ENCODE measurements around the gene GRHL1.
"Not testable (repeated sequence)": the region's sequence is repeated elsewhere in the genome, so short reads cannot be mapped to it uniquely, and the experiment has no call there.

The GRHL1 gene

DNA sequence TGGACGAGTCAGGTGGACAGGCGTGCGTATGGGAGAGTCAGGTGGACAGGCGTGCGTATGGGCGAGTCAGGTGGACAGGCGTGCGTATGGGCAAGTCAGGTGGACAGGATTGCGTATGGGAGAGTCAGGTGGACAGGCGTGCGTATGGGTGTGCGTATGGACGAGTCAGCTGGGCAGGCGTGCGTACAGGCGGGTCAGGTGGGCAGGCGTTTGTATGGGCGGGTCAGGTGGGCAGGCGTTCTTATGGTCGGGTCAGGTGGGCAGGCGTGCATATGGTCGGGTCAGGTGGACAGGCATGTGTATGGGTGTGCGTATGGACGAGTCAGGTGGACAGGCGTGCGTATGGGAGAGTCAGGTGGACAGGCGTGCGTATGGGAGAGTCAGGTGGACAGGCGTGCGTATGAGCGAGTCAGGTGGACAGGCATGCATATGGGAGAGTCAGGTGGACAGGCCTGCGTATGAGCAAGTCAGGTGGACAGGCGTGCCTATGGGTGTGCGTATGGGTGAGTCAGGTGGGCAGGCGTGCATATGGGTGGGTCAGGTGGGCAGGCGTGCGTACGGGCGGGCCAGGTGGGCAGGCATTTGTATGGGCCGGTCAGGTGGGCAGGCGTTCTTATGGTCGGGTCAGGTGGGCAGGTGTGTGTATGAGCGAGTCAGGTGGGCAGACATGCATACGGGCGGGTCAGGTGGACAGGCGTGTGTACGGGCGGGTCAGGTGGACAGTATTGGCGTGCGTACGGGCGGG lies 59.5 kb downstream of the GRHL1 start:
- DNase-seq: not testable (repeated sequence)

DNA sequence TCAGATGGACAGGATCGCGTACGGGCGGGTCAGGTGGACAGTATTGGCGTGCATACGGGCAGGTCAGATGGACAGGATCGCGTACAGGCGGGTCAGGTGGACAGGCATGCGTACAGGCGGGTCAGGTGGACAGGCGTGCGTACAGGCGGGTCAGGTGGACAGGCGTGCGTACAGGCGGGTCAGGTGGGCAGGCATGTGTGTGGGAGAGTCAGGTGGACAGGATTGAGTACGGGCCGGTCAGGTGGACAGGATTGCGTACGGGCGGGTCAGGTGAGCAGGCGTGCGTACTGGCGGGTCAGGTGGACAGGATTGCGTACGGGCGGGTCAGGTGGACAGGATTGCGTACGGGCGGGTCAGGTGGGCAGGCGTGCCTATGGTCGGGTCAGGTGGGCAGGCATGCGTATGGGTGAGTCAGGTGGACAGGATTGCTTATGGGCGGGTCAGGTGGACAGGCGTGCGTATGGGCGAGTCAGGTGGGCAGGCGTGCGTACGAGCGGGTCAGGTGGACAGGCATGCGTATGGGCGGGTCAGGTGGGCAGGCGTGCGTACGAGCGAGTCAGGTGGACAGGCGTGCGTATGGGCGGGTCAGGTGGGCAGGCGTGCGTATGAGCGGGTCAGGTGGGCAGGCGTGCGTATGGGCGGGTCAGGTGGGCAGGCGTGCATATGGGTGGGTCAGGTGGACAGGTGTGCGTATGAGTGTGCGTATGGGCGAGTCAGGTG lies 60.3 kb downstream of the GRHL1 start:
- DNase-seq: not testable (repeated sequence)

DNA sequence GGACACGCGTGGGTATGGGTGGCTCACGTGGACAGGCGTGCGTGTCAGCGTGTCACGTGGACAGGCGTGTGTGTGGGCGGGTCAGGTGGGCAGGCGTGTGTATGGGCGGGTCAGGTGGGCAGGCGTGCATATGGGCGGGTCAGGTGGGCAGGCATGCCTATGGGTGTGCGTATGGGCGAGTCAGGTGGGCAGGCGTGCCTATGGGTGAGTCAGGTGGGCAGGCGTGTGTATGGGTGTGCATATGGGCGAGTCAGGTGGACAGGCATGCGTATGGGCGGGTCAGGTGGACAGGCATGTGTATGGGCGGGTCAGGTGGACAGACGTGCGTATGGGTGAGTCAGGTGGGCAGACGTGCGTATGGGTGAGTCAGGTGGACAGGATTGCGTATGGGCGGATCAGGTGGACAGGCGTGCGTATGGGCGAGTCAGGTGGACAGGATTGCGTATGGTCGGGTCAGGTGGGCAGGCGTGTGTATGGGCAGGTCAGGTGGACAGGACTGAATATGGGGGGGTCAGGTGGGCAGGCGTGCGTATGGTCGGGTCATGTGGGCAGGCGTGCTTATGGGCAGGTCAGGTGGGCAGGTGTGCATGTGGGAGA lies 61.0 kb downstream of the GRHL1 start:
- not testable (repeated sequence) for DNase-seq

DNA sequence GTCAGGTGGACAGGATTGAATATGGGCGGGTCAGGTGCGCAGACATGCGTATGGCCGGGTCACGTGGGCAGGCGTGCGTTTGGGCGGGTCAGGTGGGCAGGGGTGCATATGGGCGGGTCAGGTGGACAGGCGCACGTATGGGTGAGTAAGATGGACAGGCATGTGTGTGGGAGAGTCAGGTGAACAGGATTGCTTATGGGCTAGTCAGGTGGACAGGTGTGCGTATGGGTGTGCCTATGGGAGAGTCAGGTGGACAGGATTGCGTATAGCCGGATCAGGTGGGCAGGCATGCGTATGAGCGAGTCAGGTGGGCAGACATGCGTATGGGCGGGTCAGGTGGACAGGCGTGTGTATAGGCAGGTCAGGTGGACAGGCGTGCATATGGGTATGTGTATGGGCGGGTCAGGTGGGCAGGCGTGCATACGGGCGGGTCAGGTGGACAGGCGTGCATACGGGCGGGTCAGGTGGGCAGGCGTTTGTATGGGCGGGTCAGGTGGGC lies 61.5 kb downstream of the GRHL1 start:
- DNase-seq: no peak

DNA sequence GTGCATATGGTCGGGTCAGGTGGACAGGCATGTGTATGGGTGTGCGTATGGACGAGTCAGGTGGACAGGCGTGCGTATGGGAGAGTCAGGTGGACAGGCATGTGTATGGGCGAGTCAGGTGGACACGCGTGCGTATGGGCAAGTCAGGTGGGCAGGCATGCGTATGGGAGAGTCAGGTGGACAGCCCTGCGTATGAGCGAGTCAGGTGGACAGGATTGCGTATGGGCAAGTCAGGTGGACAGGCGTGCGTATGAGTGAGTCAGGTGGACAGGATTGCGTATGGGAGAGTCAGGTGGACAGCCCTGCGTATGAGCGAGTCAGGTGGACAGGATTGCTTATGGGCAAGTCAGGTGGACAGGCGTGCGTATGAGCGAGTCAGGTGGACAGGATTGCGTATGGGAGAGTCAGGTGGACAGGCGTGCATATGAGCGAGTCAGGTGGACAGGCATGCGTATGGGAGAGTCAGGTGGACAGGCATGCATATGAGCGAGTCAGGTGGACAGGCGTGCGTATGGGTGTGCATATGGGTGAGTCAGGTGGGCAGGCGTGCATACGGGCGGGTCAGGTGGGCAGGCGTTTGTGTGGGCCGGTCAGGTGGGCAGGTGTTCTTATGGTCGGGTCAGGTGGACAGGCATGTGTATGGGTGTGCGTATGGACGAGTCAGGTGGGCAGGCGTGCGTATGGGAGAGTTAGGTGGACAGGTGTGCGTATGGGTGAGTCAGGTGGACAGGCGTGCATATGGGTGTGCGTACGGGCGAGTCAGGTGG lies 62.3 kb downstream of the GRHL1 start:
- not testable (repeated sequence) for DNase-seq

DNA sequence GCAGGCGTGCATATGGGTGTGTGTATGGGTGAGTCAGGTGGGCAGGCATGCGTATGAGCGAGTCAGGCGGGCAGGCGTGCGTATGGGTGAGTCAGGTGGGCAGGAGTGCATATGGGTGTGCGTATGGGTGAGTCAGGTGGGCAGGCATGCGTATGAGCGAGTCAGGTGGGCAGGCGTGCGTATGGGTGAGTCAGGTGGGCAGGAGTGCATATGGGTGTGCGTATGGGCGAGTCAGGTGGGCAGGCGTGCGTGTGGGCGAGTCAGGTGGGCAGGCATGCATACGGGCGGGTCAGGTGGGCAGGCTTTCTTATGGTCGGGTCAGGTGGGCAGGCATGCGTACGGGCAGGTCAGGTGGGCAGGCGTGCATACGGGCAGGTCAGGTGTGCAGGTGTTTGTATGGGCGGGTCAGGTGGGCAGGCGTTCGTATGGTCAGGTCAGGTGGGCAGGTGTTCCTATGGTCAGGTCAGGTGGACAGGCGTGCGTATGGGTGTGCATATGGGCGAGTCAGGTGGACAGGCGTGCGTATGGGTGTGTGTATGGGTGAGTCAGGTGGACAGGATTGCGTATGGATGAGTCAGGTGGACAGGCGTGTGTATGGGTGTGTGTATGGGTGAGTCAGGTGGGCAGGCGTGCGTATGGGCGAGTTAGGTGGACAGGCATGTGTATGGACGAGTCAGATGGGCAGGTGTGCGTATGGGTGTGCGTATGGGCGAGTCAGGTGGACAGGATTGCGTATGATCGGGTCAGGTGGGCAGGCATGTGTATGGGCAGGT lies 63.1 kb downstream of the GRHL1 start:
- no peak for DNase-seq

DNA sequence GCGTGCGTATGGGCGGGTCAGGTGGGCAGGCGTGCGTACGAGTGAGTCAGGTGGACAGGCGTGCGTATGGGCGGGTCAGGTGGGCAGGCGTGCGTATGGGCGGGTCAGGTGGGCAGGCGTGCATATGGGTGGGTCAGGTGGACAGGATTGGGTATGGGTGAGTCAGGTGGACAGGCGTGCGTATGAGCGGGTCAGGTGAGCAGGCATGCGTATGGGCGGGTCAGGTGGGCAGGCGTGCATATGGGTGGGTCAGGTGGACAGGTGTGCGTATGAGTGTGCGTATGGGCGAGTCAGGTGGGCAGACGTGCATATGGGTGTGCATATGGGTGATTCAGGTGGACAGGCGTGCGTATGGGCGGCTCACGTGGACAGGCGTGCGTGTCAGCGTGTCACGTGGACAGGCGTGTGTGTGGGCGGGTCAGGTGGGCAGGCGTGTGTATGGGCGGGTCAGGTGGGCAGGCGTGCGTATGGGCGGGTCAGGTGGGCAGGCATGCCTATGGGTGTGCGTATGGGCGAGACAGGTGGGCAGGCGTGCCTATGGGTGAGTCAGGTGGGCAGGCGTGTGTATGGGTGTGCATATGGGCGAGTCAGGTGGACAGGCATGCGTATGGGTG lies 64.0 kb downstream of the GRHL1 start:
- not testable (repeated sequence) for DNase-seq

DNA sequence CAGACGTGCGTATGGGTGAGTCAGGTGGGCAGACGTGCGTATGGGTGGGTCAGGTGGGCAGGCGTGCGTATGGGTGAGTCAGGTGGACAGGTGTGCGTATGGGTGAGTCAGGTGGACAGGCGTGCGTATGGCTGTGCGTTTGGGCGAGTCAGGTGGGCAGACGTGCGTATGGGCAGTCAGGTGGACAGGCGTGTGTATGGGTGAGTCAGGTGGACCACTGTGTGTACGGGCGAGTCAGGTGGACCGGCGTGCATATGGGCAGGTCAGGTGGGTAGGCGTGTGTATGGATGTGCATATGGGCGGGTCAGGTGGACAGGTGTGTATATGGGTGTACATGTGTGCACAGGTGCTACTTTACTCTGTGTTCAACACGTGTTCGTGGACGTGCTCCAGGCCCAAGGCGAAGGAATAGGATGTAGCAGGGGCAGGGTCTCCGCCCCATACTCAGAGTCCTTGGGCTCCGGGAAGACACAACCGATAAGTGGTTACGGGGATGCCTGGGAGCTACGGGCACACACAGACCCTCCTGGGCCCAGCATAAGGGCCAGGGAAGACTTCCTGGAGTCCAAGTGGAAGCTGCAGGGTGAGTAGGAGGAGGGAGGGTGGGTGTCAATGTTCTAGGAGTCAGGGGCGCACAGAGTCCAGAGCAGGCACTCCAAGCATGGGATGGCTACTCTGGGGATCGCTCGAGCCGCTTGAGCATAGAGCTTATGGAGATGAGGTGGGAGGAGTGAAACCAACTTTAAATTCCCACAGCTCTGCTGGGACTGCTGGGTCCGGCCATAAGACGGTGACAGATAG lies 64.7 kb downstream of the GRHL1 start:
- DNase-seq: no peak

DNA sequence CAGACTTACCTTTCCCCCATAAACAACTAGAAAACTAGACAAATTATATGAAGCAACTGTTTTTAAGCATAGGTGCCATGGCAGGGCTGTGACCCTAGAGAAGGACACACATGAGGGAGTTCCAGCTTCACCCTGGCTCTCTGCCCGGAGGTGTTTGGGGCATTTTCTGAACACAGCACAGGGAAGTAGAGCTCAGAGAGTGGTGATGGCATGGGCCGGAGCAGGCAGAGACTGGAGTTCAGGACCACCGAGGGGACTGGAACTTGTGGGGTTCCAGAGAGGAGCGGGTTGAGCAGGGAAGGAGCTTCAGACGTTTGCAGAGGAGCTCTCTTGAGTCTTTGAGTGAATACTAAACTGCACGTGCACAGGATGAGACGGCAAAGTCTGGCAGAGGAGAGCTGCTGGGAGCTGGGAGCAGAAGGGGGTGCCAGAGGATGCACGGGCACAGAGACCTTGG lies 65.3 kb downstream of the GRHL1 start:
- DNase-seq: no peak

DNA sequence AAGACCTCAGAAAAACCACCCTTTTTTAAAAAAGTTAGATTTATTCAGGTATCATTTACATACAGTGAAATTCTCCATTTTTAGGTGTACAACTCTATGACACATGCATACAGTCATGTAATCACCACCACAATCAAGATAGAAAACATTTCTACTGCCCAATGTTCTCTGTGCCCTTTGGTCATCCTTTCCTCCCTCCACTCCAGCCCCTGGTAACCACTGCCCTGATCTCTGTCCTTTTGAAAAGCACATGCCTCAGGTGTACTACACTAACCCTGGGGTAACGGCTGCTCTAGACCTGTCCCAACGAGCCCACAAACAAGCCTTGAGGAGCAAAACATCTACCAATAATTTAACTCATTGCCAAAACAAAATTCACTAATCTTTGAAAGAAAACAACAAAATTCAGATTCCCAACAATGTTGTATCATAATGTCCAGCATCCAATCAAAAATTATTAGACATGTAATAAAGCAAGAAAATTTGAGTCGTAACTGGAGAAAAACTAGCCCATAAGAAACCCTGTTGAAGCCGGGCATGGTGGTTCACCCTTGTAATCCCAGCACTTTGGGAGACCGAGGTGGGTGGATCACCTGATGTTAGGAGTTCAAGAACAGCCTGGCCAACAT lies 65.9 kb downstream of the GRHL1 start:
- no peak for DNase-seq

DNA sequence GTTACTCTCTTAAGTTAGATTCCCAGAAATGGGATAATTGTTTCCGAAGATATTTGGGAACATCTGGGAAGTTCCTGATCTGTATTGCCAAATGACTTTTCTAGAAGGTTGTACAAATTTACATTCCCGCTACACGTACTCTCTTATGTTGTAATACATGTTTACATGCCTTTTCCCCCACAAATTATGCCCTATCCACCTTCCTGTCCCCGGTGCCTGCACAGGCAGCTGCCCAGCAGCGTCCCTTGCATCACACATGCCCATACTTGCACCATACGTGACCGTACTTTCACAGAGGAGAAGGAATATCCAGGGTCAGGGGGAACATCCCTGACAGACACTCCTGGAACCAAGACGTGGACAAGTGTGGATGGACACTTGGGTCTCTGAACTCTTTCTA lies 67.7 kb downstream of the GRHL1 start:
- no peak for DNase-seq

DNA sequence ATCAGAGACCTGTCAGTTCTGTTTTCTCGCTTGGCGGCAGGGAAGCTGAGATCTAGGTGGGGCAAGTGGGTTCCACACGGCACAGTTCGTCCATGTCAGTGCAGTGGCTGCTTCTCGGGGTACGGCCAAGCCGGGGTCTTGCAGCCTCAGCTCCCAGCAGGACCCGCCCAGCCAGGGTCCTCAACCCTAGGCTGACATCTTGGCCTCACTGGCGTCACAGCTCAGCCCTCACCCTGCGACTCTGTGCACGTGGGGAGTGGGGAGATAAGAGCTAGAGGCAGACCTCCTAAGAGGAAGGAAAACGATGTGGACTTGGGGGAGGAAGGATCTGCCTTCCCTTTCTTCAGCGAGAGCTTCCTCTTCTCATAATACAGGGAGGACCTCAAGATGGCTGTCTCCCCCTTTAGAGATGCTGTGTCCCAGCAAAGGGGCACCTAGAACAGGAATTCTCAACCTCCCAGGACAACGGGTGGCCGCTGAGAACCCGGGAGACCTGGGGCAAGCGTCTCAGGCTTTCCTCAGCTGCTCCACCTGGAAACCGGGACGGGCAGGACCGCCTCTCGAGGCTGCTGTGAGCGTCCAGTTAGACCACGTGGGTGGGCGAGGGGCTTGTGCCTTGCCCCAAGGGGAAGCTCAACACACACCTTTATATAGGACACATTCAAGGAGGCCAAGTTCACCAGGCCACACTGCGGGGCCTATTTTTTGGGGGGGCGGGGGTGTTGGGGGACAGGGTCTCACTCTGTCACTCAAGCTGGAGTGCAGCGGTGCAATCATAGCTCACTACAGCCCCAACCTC lies 68.3 kb downstream of the GRHL1 start:
- no peak for DNase-seq

DNA sequence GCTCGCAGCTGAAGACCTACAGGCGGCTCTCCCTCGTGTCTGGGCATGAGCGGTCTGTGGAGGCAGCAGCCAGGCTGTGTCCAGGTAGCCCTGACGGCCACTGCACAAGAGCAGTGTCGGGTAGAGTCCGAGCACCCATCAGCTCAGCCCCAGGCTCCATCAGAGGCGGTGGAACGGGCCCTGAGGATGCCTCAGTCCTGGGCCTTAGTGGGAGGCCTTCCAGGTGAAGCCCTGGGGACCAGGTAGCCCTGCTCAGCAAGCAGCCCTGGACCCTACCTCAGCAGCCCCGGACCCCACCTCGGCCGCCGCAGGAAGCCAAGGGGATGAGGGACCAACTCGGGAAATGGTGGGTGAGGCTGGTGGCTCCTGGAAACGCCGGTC lies 70.5 kb downstream of the GRHL1 start:
- DNase-seq: no peak

DNA sequence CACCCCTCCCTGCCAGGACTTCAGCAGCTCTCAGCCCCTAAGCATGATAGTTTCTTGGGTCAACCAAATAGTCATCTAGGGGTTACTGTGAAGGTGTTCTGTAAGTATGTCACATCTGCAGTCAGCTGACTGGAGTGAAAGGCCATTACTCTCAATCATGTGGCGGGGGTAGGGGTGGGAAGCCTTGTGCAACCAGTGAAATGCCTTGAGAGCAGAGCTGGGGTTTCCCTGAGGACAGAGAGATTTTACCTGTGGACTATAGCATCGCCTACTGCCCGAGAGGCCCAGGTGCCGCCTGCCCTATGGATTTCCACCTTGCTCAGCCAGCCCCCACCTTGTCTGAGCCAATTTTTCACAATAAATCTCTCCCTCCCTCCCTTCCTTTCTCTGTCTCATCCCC lies 71.0 kb downstream of the GRHL1 start:
- DNase-seq: no peak

DNA sequence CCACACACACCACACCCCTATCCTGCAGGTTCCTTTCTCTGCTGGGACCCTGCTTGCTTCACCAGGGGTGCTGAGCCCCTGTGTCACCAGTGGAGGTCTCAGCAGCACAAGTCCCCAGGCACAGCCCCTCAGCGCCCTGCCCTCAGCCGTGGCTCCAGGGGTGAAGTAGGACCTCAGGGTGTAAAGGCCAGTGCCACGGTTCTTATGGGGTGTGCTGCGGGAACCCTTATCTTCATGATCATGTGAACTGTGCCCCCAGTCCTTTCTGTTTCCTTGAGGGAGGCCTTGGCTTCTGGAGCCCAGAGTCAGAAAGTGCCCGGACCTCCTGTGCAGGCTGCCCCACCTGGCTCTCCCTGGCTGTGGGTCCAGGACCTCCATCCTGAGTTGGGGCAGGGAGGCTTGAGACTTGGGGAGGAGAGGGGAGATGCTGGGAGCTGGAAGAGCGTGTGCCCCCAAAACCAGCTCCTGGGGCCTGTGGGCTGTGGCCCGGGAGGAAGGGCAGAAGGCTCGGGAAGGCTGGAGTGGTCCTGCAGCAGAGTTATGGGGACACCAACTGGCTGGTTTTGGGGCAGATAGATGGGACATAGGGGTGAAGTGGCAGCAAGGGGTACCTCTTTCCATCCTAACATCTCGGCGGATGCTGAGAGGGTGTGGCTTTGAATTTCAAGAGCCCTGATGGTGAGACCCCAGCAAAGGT lies 71.6 kb downstream of the GRHL1 start:
- no peak for DNase-seq

DNA sequence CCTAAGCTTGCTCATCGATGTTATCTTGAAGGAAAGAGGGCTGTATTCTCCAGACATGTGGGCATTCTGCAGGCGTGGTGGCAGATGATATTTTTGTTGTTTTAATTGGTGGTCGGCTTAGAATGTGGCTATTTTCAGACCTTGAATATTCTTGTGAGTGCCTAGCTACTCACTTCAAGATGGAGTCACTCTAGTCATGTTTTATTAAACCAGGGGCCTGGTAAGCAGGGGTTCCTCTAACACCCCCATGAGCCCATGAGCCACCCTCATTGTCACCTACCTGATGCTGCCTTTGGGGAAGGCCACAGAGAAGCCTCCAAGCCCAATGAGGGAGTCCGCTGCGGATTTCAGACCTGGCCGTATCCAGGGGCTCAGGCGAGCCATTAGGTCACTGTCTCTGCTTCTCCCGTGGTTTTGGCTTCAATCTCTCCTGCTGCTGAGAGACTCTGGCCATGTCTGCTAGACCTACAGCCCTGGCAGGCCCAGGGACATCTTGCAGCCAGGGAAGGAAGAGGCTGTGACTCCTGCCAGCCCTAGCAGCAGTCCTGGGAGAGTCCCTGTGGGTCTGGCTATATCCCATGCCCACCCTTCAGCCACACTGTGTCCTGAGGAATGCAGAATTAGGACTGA lies 75.6 kb downstream of the GRHL1 start:
- DNase-seq: no peak

DNA sequence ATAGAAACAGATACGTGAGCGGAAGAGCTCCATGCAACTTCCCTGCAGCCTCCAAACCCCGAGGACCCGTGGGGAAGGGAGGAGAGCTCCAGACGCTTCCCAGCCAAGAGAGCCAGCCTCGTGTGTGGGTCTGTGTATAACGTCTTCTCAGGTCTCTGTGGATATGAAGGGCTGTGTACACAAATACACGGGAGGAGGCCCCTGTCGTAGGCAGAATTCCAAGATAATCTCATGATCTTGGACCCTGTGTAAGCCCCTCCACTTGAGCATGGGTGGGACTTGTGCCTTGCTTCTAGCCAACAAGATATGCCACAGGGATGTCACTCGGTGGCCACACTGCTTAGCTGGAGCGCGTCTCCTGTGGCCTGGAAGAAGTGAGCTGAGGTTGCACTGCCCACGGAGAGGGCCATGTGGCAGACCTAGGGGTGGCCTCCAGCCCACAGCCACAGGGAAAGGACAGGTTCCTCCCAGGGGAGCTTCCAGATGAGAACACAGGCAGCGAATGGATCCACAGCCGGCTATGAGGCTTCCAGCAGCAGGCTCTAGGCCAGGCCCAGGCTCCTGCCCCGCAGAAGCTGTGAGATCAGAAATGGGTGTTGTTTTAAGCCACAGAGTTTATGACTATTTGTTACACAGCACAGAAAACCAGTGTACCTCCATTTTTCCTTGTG lies 76.3 kb downstream of the GRHL1 start:
- no peak for DNase-seq
